ENCODE data around the gene POU2AF3. TPM values are rescaled to one million over a fixed set of nuclear protein-coding genes. Genes with fewer than 3 reads are reported as not detected.

The POU2AF3 gene
- total RNA-seq, 2 donors from 2014 or later: 2.0 to 2.8 TPM

Small RNA genes lying within 50 kb of the gene (microRNA-seq; reads per million reads assigned to microRNA genes)
- 0 reads per million in 2 donors for gene MIR4491 (ENCODE audit: borderline microRNAs expressed in 2 of 2)

Other genes starting within 250 kb of the POU2AF3 start
- gene POU2AF2, start 52.8 kb upstream of the POU2AF3 start, total RNA-seq: not detected
- gene POU2AF1, start 80.7 kb downstream of the POU2AF3 start, total RNA-seq: under 1 TPM; 0.23 to 0.38 TPM
- gene BTG4, start 213.8 kb downstream of the POU2AF3 start, total RNA-seq: not detected
- gene HOATZ, start 216.2 kb downstream of the POU2AF3 start, total RNA-seq: not detected
- gene LAYN, start 242.2 kb downstream of the POU2AF3 start, total RNA-seq: 10 to 100 TPM in 1 of 2 donors, 1 to 10 TPM in 1; 8.7 to 15.0 TPM

Measured in posterior vena cava (tissue), 2 donors.